Measurements from ENCODE around the gene MTMR3.

MTMR3 gene

DNA sequence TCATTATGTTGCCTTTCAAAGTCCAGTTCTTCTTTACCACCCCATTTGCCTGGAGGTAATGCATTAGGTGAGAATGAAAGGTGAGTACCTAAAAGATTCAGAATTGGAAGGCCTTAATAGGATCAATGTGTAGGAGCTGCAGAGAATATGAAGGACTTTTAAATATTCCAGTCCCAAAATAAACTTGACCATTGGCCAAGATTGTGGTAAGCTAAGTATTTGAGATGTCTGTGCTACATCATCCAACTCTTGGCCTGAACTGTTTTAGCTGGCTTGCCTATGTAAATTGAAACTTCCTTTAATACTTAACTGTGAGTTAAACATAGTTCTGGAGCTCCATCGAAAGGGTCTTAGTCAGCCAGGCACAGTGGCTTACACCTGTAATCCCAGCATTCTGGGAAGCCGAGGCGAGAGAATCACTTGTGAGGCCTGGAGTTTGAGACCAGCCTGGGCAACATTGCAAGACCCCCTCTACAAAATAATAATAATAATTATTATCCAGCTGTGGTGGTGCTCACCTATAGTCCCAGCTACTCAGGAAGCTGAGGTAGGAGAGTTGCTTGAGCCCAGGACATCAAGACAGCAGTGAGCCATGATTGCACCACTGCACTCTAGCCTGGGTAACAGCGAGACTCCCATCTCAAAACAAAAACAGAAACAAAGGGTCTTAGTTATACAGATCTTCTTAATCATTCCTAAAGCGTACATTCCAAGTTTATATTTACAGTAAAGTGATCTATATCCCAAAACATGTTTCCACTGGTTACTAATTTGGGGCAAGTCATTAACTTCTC, 29.8 kb downstream of the MTMR3 start:
- Histone ChIP-seq H3K23ac (ENCODE audit: low read length) (no peak overlapping the region), H2BK5ac (ENCODE audit: low read length) (no peak overlapping the region), H3K27ac (ENCODE audit: low read depth, low read length) (no peak overlapping the region), H3K56ac (ENCODE audit: low read length) (no peak overlapping the region), H4K5ac (ENCODE audit: low read length) (no peak overlapping the region), H2BK120ac (ENCODE audit: low read depth, low read length) (no peak overlapping the region), H3K4me3 (ENCODE audit: low read length) (no peak overlapping the region), H3K79me2 (ENCODE audit: control insufficient read depth, insufficient read depth, low read length) (peaks cover 7% of the 10 kb centered on the region), H3K4me2 (ENCODE audit: low read length) (no peak overlapping the region), H3K4me1 (ENCODE audit: control insufficient read depth, low read depth, low read length) (no peaks in the 10 kb centered on the region), H3K79me1 (ENCODE audit: low read length) (peaks cover 3% of the 10 kb centered on the region), H3K27me3 (ENCODE audit: insufficient read depth, low read length, poor library complexity) (no peaks in the 10 kb centered on the region), H2AK5ac (ENCODE audit: low read length) (no peak overlapping the region), H3K18ac (ENCODE audit: low read length) (no peak overlapping the region), H2BK15ac (replicated peaks; ENCODE audit: low read depth) (no peak overlapping the region), H3K9ac (ENCODE audit: low read length) (no peak overlapping the region), H4K8ac (ENCODE audit: low read depth, low read length) (no peak overlapping the region), H3K4ac (ENCODE audit: low read depth, low read length) (no peak overlapping the region), H3K36me3 (ENCODE audit: control insufficient read depth, insufficient read depth, low read length) (no peaks in the 10 kb centered on the region)
- DNase-seq, result no peak
- WGBS (ENCODE audit: extremely low coverage, insufficient coverage, low lambda C conversion rate), result no CpG with 5 or more reads among the region's 5 CpGs

GRCh38 chr22:29914165-29914564, 31.2 kb downstream of the MTMR3 start:
- no peak overlapping the region for H2BK5ac ChIP-seq (ENCODE audit: low read length)
- H3K23ac ChIP-seq (ENCODE audit: low read length), result no peak overlapping the region
- H3K79me2 ChIP-seq (ENCODE audit: control insufficient read depth, insufficient read depth, low read length), result peaks cover 6% of the 10 kb centered on the region
- no peak overlapping the region for H3K4ac ChIP-seq (ENCODE audit: low read depth, low read length)
- no peak overlapping the region for H3K18ac ChIP-seq (ENCODE audit: low read length)
- H3K79me1 ChIP-seq (ENCODE audit: low read length), result peaks cover 4% of the 10 kb centered on the region
- no peak overlapping the region for H2BK120ac ChIP-seq (ENCODE audit: low read depth, low read length)
- no peaks in the 10 kb centered on the region for H3K4me1 ChIP-seq (ENCODE audit: control insufficient read depth, low read depth, low read length)
- H3K36me3 ChIP-seq (ENCODE audit: control insufficient read depth, insufficient read depth, low read length), result no peaks in the 10 kb centered on the region
- H3K4me2 ChIP-seq (ENCODE audit: low read length), result no peak overlapping the region
- DNase-seq, result peak; percentile 78
- H3K4me3 ChIP-seq (ENCODE audit: low read length), result no peak overlapping the region
- no peak overlapping the region for H2AK5ac ChIP-seq (ENCODE audit: low read length)
- H3K56ac ChIP-seq (ENCODE audit: low read length), result no peak overlapping the region
- no peaks in the 10 kb centered on the region for H3K27me3 ChIP-seq (ENCODE audit: insufficient read depth, low read length, poor library complexity)
- no peak overlapping the region for H2BK15ac ChIP-seq (replicated peaks; ENCODE audit: low read depth)
- WGBS (ENCODE audit: extremely low coverage, insufficient coverage, low lambda C conversion rate), result no CpG with 5 or more reads among the region's 1 CpG
- no peak overlapping the region for H4K5ac ChIP-seq (ENCODE audit: low read length)
- no peak overlapping the region for H3K9ac ChIP-seq (ENCODE audit: low read length)
- H3K27ac ChIP-seq (ENCODE audit: low read depth, low read length), result no peak overlapping the region
- no peak overlapping the region for H4K8ac ChIP-seq (ENCODE audit: low read depth, low read length)

DNA sequence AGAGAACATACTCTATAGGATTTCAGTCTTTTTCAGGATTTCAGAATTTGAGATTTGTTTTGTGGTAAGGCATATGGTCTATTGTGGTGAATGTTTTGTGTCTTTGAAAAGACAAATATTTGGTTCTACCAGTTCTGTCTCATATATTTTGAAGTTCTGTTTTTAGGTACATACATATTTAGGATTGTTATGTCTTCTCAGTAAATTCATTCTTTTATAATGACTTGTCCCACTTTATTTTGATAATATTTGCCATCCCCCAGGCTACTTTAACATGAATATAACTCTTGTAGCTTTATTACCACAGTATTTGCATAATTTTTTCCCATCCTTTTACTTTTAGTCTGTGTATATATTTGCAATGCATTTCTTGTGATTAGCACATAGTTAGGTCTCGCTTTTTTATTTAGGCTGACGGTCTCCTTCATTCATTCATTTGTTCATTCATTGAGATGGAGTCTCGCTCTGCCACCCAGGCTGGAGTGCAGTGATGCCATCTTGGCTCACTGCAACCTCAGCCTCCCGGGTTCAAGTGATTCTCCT, 32.1 kb downstream of the MTMR3 start:
- peaks cover 6% of the 10 kb centered on the region for H3K79me2 ChIP-seq (ENCODE audit: control insufficient read depth, insufficient read depth, low read length)
- no peak overlapping the region for H3K4ac ChIP-seq (ENCODE audit: low read depth, low read length)
- WGBS (ENCODE audit: extremely low coverage, insufficient coverage, low lambda C conversion rate), result no CpG with 5 or more reads among the region's 4 CpGs
- H3K9ac ChIP-seq (ENCODE audit: low read length), result no peak overlapping the region
- H3K79me1 ChIP-seq (ENCODE audit: low read length), result peaks cover 4% of the 10 kb centered on the region
- H4K8ac ChIP-seq (ENCODE audit: low read depth, low read length), result no peak overlapping the region
- H3K36me3 ChIP-seq (ENCODE audit: control insufficient read depth, insufficient read depth, low read length), result no peaks in the 10 kb centered on the region
- H3K27me3 ChIP-seq (ENCODE audit: insufficient read depth, low read length, poor library complexity), result no peaks in the 10 kb centered on the region
- no peak overlapping the region for H2BK15ac ChIP-seq (replicated peaks; ENCODE audit: low read depth)
- no peak overlapping the region for H2BK5ac ChIP-seq (ENCODE audit: low read length)
- no peak overlapping the region for H2AK5ac ChIP-seq (ENCODE audit: low read length)
- no peak for DNase-seq
- H3K27ac ChIP-seq (ENCODE audit: low read depth, low read length), result no peak overlapping the region
- no peak overlapping the region for H2BK120ac ChIP-seq (ENCODE audit: low read depth, low read length)
- H3K4me1 ChIP-seq (ENCODE audit: control insufficient read depth, low read depth, low read length), result no peaks in the 10 kb centered on the region
- no peak overlapping the region for H3K23ac ChIP-seq (ENCODE audit: low read length)
- no peak overlapping the region for H3K4me2 ChIP-seq (ENCODE audit: low read length)
- no peak overlapping the region for H3K18ac ChIP-seq (ENCODE audit: low read length)
- H4K5ac ChIP-seq (ENCODE audit: low read length), result no peak overlapping the region
- H3K56ac ChIP-seq (ENCODE audit: low read length), result no peak overlapping the region
- no peak overlapping the region for H3K4me3 ChIP-seq (ENCODE audit: low read length)

- Histone ChIP-seq H3K56ac (ENCODE audit: low read length) (no peak overlapping the region), H2AK5ac (ENCODE audit: low read length) (no peak overlapping the region), H3K18ac (ENCODE audit: low read length) (no peak overlapping the region), H2BK5ac (ENCODE audit: low read length) (no peak overlapping the region), H4K8ac (ENCODE audit: low read depth, low read length) (no peak overlapping the region), H3K4ac (ENCODE audit: low read depth, low read length) (no peak overlapping the region), H3K27ac (ENCODE audit: low read depth, low read length) (no peak overlapping the region), H3K4me1 (ENCODE audit: control insufficient read depth, low read depth, low read length) (no peaks in the 10 kb centered on the region), H3K4me2 (ENCODE audit: low read length) (no peak overlapping the region), H3K36me3 (ENCODE audit: control insufficient read depth, insufficient read depth, low read length) (no peaks in the 10 kb centered on the region), H3K79me1 (ENCODE audit: low read length) (peaks cover 3% of the 10 kb centered on the region), H2BK120ac (ENCODE audit: low read depth, low read length) (no peak overlapping the region), H3K79me2 (ENCODE audit: control insufficient read depth, insufficient read depth, low read length) (peaks cover 7% of the 10 kb centered on the region), H3K9ac (ENCODE audit: low read length) (no peak overlapping the region), H3K4me3 (ENCODE audit: low read length) (no peak overlapping the region), H4K5ac (ENCODE audit: low read length) (no peak overlapping the region), H2BK15ac (replicated peaks; ENCODE audit: low read depth) (no peak overlapping the region), H3K27me3 (ENCODE audit: insufficient read depth, low read length, poor library complexity) (no peaks in the 10 kb centered on the region), H3K23ac (ENCODE audit: low read length) (no peak overlapping the region)
- WGBS (ENCODE audit: extremely low coverage, insufficient coverage, low lambda C conversion rate), result no CpG with 5 or more reads among the region's 5 CpGs
- DNase-seq, result peak; percentile 42
Observed at GRCh38 chr22:29916007-29916544, 33.1 kb downstream of the MTMR3 start.

DNA sequence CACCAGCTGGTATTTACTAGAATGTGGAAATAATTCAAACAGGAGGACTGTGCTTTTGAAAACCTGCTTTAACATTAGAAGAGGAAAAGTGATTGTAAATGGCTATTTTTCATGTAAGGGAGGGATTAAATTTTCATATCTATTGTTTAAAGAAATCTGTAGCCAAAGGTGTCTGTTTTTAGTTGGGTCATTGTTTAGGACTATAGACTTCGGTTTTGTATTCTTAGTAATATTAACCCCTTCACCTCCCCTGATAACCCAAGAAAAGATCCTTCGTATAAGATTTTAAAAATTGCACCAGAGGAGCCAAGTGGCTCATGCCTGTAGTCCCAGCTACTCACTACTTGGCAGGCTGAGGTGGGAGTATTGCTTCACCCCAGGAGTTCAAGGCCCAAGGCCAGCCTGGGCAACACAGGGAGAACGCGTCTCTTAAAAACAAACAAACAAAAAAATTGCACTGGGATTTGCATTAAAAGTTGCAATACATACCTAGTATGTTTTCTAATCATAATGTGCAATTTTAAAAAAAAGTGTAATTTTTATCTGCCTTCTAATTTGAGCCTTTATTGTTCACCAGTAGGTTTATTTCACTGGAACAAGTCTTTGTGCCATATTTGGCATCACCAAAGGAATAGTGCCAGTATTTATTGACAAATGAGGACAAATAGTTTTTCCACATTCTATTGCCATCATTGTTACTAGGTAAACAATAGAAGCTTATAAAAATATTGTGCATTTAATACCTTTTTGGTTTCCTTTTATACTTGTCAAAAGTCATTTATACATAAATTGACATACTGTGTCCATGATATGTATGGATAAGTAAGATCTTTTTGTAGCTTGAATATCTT, 34.3 kb downstream of the MTMR3 start:
- H3K56ac ChIP-seq (ENCODE audit: low read length), result no peak overlapping the region
- no CpG with 5 or more reads among the region's 4 CpGs for WGBS (ENCODE audit: extremely low coverage, insufficient coverage, low lambda C conversion rate)
- H2BK120ac ChIP-seq (ENCODE audit: low read depth, low read length), result no peak overlapping the region
- no peak overlapping the region for H3K4me2 ChIP-seq (ENCODE audit: low read length)
- no peak overlapping the region for H3K27ac ChIP-seq (ENCODE audit: low read depth, low read length)
- no peak overlapping the region for H3K4ac ChIP-seq (ENCODE audit: low read depth, low read length)
- H2BK5ac ChIP-seq (ENCODE audit: low read length), result no peak overlapping the region
- no peaks in the 10 kb centered on the region for H3K27me3 ChIP-seq (ENCODE audit: insufficient read depth, low read length, poor library complexity)
- no peak overlapping the region for H3K9ac ChIP-seq (ENCODE audit: low read length)
- no peak overlapping the region for H4K8ac ChIP-seq (ENCODE audit: low read depth, low read length)
- H3K18ac ChIP-seq (ENCODE audit: low read length), result no peak overlapping the region
- DNase-seq, result no peak
- H2BK15ac ChIP-seq (replicated peaks; ENCODE audit: low read depth), result no peak overlapping the region
- H3K23ac ChIP-seq (ENCODE audit: low read length), result no peak overlapping the region
- H3K36me3 ChIP-seq (ENCODE audit: control insufficient read depth, insufficient read depth, low read length), result no peaks in the 10 kb centered on the region
- H3K79me2 ChIP-seq (ENCODE audit: control insufficient read depth, insufficient read depth, low read length), result peaks cover 8% of the 10 kb centered on the region
- no peak overlapping the region for H2AK5ac ChIP-seq (ENCODE audit: low read length)
- peaks cover 4% of the 10 kb centered on the region for H3K79me1 ChIP-seq (ENCODE audit: low read length)
- H3K4me1 ChIP-seq (ENCODE audit: control insufficient read depth, low read depth, low read length), result no peaks in the 10 kb centered on the region
- H4K5ac ChIP-seq (ENCODE audit: low read length), result no peak overlapping the region
- no peak overlapping the region for H3K4me3 ChIP-seq (ENCODE audit: low read length)
